B cell (primary cell): Measurements from ENCODE around the gene CLIP2. TPM values are rescaled to one million over a fixed set of nuclear protein-coding genes. Genes with fewer than 3 reads are reported as not detected.

Experiments
- ATAC-seq: fragments of 200-7000 bp; cut with Tn5 transposase; one replicate; pipeline ENCODE4 v1.10.0; 2021; ENCODE audit warnings: low read depth, mild to moderate bottlenecking, moderate number of reproducible peaks, moderate library complexity
- CTCF ChIA-PET: fragments of 350-600 bp; sonication (Branson Sonifier 250); formaldehyde crosslinking; loops from one replicate; lab custom pipeline; 2021; ENCODE audit warnings: antibody characterized with exemption, inconsistent platforms; lab: Charles Lee
- POLR2A ChIA-PET: fragments of 350-600 bp; sonication (Branson Sonifier 250); formaldehyde crosslinking; loops from one replicate; lab custom pipeline; 2021; ENCODE audit warnings: antibody characterized with exemption; lab: Charles Lee
- DNase-seq: peaks from one replicate; pipeline ENCODE4 v3.0.0; 2013
- H2AFZ ChIP-seq: 2 replicates; pipeline ENCODE4 v1.6.1; 2012; ENCODE audit warnings: mild to moderate bottlenecking, low read depth, low read length; ENCODE audit not compliant: insufficient read depth, poor library complexity, severe bottlenecking
- H3K27ac ChIP-seq, 2 donors: 1 replicate in 1 of 2; 2 replicates in 1 of 2; pipeline ENCODE4 v1.5.1; 2012 to 2013; ENCODE audit warnings: low read length in 2 of 2, mild to moderate bottlenecking in 2 of 2, moderate library complexity in 1 of 2
- H3K27me3 ChIP-seq, 4 experiments: fragments of 200-600 bp in 1 of 4; sonication (generic) in 1 of 4; replicated peaks in 1 of 4; 1 replicate in 2 of 4; 2 replicates in 2 of 4; pipeline versions ENCODE4 v1.6.1 to v1.7.0; 2013 to 2016; ENCODE audit warnings: low read length in 3 of 4, mild to moderate bottlenecking in 2 of 4, mixed read lengths in 1 of 4, moderate library complexity in 1 of 4; ENCODE audit not compliant: insufficient read depth in 4 of 4, control insufficient read depth in 3 of 4; ENCODE audit errors: control extremely low read depth in 1 of 4
- H3K36me3 ChIP-seq, 2 experiments: replicated peaks in 1 of 2; 1 replicate in 1 of 2; 2 replicates in 1 of 2; pipeline versions ENCODE4 v1.6.1 to v1.7.1; 2013; ENCODE audit warnings: low read length in 1 of 2; ENCODE audit not compliant: insufficient read depth in 2 of 2, control insufficient read depth in 1 of 2; ENCODE audit errors: control extremely low read depth in 1 of 2, extremely low read depth in 1 of 2
- H3K4me1 ChIP-seq, 2 donors: fragments of 200-600 bp in 1 of 2; sonication (generic) in 1 of 2; 1 replicate in 1 of 2; 2 replicates in 1 of 2; pipeline versions ENCODE4 v1.5.1 to v1.6.1; 2013 to 2017; ENCODE audit warnings: low read length in 2 of 2; ENCODE audit not compliant: control insufficient read depth in 2 of 2, insufficient read depth in 2 of 2
- H3K4me2 ChIP-seq: replicated peaks from 2 replicates; pipeline ENCODE3; 2012; ENCODE audit warnings: mild to moderate bottlenecking, low read depth, low read length; ENCODE audit not compliant: poor library complexity, severe bottlenecking
- H3K4me3 ChIP-seq, 5 experiments: fragments of 200-600 bp in 1 of 5; sonication (generic) in 1 of 5; 1 replicate in 3 of 5; 2 replicates in 2 of 5; pipeline versions ENCODE4 v1.5.1 to v1.7.0; 2011 to 2016; ENCODE audit warnings: low read length in 4 of 5, mild to moderate bottlenecking in 4 of 5, low read depth in 2 of 5, control low read depth in 1 of 5, moderate library complexity in 1 of 5; ENCODE audit not compliant: insufficient read depth in 1 of 5; ENCODE audit errors: control extremely low read depth in 1 of 5, extremely low read depth in 1 of 5
- H3K79me2 ChIP-seq: fragments of 200-600 bp; sonication (generic); one replicate; pipeline ENCODE4 v1.6.0; 2016; ENCODE audit warnings: low read length; ENCODE audit not compliant: control insufficient read depth, insufficient read depth
- H3K9ac ChIP-seq: fragments of 200-600 bp; sonication (generic); 2 replicates; pipeline ENCODE4 v1.6.1; 2017; ENCODE audit warnings: mild to moderate bottlenecking, low read length, moderate library complexity
- H3K9me3 ChIP-seq, 3 donors: one replicate each; pipeline versions ENCODE4 v1.6.1 to v1.7.1; 2013; ENCODE audit warnings: low read length in 2 of 3; ENCODE audit not compliant: control insufficient read depth in 2 of 3, insufficient read depth in 1 of 3; ENCODE audit errors: control extremely low read depth in 1 of 3
- H4K20me1 ChIP-seq: 2 replicates; pipeline ENCODE4 v1.6.0; 2012; ENCODE audit warnings: mild to moderate bottlenecking, low read length; ENCODE audit not compliant: insufficient read depth, control insufficient read depth, poor library complexity, severe bottlenecking
- H3K27ac Mint-ChIP-seq: one replicate; pipeline ENCODE4 v1.8.0; 2021; ENCODE audit warnings: mixed read lengths
- H3K27me3 Mint-ChIP-seq: one replicate; pipeline ENCODE4 v1.8.0; 2021; ENCODE audit warnings: mixed read lengths
- H3K4me1 Mint-ChIP-seq: one replicate; pipeline ENCODE4 v1.8.0; 2021; ENCODE audit warnings: mixed read lengths
- H3K4me3 Mint-ChIP-seq: one replicate; pipeline ENCODE4 v1.8.0; 2021; ENCODE audit warnings: mixed read lengths
- H3K9me3 Mint-ChIP-seq: one replicate; pipeline ENCODE4 v1.8.0; 2022; ENCODE audit warnings: mixed read lengths; ENCODE audit not compliant: insufficient read depth
- CTCF ChIP-seq: fragments of 200-600 bp; IDR thresholded peaks from one replicate; pipeline ENCODE4 v1.8.0; 2022; ENCODE audit warnings: antibody characterized with exemption, mild to moderate bottlenecking
- EZH2 ChIP-seq: IDR thresholded peaks from 2 replicates; pipeline ENCODE4 v1.6.1; 2012; ENCODE audit warnings: borderline replicate concordance, low read depth, mild to moderate bottlenecking, moderate library complexity, low read length; ENCODE audit not compliant: insufficient read depth, poor library complexity, severe bottlenecking
- WGBS: methylation state at CpG from one replicate; pipeline ENCODE4 v1.1.5; 2013; ENCODE audit warnings: missing lambda C conversion rate; ENCODE audit not compliant: insufficient coverage; 5-methylcytosine and 5-hydroxymethylcytosine counted together
- intact Hi-C: fragments of 100-400 bp; cut with micrococcal nuclease; formaldehyde crosslinking; loops from one replicate; pipeline ENCODE4 v1.10.0; 2022
- polyA plus RNA-seq: library from polyadenylated mRNA; depleted of rRNA; stranded (reverse); fragments of >200 nt; gene quantifications from 2 replicates; pipeline ENCODE4 v1.2.3, GENCODE V29; 2012
- total RNA-seq, 2 donors: library from RNA; stranded (reverse); fragments of 120-200 nt in 1 of 2; gene quantifications; 1 replicate in 1 of 2; 2 replicates in 1 of 2; pipeline versions ENCODE4 v1.2.3 to v1.2.4, GENCODE V29; 2013 to 2022

Gene CLIP2
- total and polyA plus RNA-seq, 2 donors (not counting 1 experiment from before 2014, with no cell fraction given) = 5.7 to 47.9 TPM

- Histone ChIP-seq H3K4me2 (no peak overlapping the region), H3K36me3 (no peaks in the 10 kb centered on the region), H3K27ac (no peak overlapping the region), H3K9ac (no peak overlapping the region), H3K27me3 (no peaks in the 10 kb centered on the region), H3K9me3 (no peaks in the 10 kb centered on the region), H3K79me2 (no peaks in the 10 kb centered on the region), H3K4me3 (no peak overlapping the region), H2AFZ (no peak overlapping the region), H4K20me1 (no peaks in the 10 kb centered on the region), H3K4me1 (peaks cover 19 to 32% of the 10 kb centered on the region in 2 donors)
- Mint-ChIP-seq H3K9me3 (no peaks in the 10 kb centered on the region), H3K4me1 (peaks cover 36% of the 10 kb centered on the region), H3K27me3 (no peaks in the 10 kb centered on the region), H3K27ac (no peak overlapping the region), H3K4me3 (no peak overlapping the region)
- ChIA-PET POLR2A (interaction anchor here (0.6 kb wide), 1 partner anchor 21 kb away, joined by 7 read pairs; no protein-coding TSS in a partner anchor), CTCF (interaction anchor here (1.4 to 3.4 kb wide), 3 partner anchors 11 to 119 kb away, joined by 5 to 22 read pairs (median 6); no protein-coding TSS in a partner anchor)
- TF ChIP-seq EZH2 = no peak
- no peak for TF ChIP-seq CTCF
- intact Hi-C loops = no loop called here
- DNase-seq = no peak
- 94% methylated on average over 12 of the region's 14 CpGs for WGBS
- ATAC-seq = no peak
Measured at GRCh38 chr7:74282748-74283459, 6.3 kb upstream of the CLIP2 start.

- Histone ChIP-seq H3K27ac (peak overlapping the region in 1 of 2 donors; percentile 39), H3K4me1 (peaks cover 30 to 39% of the 10 kb centered on the region in 2 donors), H3K36me3 (no peaks in the 10 kb centered on the region), H3K9me3 (no peaks in the 10 kb centered on the region), H4K20me1 (no peaks in the 10 kb centered on the region), H3K9ac (no peak overlapping the region), H2AFZ (no peak overlapping the region), H3K4me3 (no peak overlapping the region), H3K27me3 (no peaks in the 10 kb centered on the region), H3K79me2 (peaks cover 10% of the 10 kb centered on the region), H3K4me2 (no peak overlapping the region)
- intact Hi-C loops = loop anchor here (1.0 kb wide), 1 partner anchor 12 kb away; no protein-coding TSS in a partner anchor
- Mint-ChIP-seq H3K4me3 (no peak overlapping the region), H3K4me1 (peaks cover 43% of the 10 kb centered on the region), H3K27me3 (no peaks in the 10 kb centered on the region), H3K9me3 (no peaks in the 10 kb centered on the region), H3K27ac (peak overlapping the region; percentile 81)
- ATAC-seq (no peak), DNase-seq (no peak)
- ChIA-PET CTCF (interaction anchor here (1.3 to 3.7 kb wide), 4 partner anchors 8 to 78 kb away, joined by 5 to 22 read pairs (median 13); no protein-coding TSS in a partner anchor), POLR2A (interaction anchor here (0.9 to 1.5 kb wide), 4 partner anchors 8 to 74 kb away, joined by 3 to 10 read pairs (median 5); partner anchors contain the start of gene LAT2)
- TF ChIP-seq EZH2 = no peak
- no peak for TF ChIP-seq CTCF
- WGBS = 78% methylated on average over 7 of the region's 9 CpGs
Measured at GRCh38 chr7:74283858-74284447, 5.3 kb upstream of the CLIP2 start.
